Retina (tissue), 1 donor: ENCODE measurements around the gene FAM131C.
"Not testable (repeated sequence)": the region's sequence is repeated elsewhere in the genome, so short reads cannot be mapped to it uniquely, and the experiment has no call there.

Experiments
- DNase-seq: peaks from one replicate; pipeline ENCODE4 v3.0.0-alpha.2; 2016

FAM131C gene

DNA sequence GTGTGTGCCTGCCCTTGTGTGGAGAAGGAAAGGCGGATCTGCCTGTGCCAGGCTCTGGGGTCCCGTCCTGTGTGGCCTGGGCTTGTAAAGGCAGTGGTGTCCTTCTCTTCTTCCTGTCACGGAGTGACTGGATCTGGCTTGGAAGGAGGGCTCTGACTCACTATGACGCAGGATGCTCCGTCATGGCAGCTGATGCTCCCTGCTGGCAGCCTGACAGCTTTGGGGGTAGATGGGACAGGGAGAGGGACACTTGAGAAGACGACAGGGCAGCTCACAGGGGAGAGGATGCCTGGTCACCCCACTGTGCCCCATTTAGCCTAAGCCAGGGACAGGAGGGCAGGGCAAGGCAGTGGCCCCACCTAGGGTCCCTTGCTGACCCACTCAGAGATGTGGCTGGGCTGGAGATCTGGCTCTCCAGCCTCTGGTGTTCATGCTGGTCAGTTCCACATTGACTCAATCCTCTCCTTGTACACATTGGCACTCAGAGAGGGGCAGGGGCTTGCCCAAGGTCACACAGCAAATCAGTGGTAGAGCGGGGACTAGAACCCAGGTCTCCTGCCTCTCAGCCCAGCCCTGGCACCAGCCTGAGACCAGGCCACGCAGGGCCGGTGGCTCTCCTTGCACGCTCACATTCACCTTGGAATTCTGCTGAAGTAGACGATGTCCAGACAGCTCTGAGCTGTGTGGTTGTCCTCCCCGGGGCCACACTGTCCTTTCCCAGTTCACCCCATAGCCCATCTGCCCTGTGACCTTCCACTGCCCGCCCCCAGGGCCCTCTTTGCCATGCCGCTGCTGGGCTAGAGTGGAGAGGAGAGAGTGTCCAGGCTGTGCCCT lies 2.8 kb upstream of the FAM131C start:
- no peak for DNase-seq

GRCh38 chr1:16075337-16076030 lies 2.0 kb upstream of the FAM131C start:
- no peak for DNase-seq

DNA sequence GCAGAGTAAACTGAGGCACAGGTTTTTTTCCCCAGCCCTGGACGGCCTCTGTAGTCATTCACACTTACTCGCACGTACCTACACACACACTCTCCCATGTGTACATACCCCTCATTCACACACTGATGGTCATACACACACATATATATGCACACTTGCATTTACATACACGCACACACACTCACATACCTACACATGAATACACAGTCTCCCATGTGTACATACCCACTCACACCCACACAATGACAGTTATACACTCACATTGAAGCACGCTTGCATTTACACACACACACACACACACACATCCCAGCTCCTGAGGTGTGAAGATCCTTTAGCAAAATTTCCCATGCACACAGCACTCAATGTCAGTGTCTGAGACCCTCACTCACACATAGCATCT lies 766 bp upstream of the FAM131C start:
- DNase-seq, result no peak

DNA sequence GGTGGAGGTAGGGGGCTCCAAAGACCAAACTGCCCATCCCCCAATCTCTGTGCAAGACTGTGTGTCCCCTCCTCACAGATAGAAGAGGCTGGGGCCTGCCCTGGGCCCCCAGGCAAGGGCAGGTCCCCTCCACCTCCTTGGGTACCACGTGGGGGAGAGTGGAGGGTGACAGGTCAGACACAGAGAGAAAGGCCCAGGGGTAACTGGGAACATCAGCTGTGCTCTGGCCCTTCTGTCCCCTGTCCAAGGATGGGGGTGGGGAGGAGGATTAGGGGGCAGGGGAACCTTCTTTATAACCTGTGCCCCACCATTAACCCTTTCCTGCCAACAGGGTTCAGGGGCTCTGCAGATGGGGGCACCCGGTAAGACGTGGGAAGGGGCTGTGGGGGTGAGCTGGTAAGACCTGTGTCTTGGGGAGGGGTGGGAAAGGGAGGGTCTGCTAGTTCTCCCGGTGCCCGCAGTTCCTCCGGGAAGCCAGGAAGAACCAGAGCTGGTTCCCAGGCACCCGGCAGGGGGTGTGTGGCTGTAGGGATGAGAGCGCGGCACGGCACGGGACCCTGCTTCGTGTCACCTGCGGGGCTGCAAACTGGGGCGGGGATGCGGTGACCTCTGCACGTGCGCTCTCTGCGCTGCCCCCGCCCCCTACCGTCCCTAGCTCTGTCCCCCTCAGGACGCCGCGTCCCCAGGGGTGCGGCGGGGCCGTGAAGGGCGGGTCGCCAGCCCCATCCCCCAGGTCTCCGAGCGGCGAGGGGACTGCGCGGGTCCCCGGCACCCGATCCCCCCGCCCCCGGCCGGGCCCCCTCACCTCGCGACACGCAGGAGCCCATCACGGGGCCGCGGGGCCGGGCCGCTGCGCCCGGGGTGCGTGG lies 601 bp downstream of the FAM131C start:
- DNase-seq, result no peak

GRCh38 chr1:16072095-16072494 lies 1.4 kb downstream of the FAM131C start:
- DNase-seq, result no peak

DNA sequence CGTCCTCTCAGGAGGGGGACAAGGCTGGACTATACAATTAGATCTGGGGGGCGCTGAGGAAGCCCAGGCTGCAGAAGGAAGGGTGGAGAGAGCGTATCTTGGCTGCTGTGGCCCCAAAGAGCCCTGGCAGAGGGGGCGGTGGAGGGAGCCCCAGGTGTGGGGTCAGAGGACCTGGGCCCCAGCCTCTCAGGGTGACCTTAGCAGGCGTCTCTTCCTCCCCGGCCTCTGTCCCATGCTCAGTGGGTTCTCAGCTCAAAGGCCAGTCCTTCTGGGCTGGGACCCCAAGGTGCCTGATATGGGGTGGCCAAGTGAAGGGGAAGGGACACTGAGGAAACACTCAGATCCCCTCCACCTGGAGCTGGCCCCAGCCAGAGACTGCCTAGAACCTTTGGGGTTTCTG lies 1.8 kb downstream of the FAM131C start:
- DNase-seq, result no peak

DNA sequence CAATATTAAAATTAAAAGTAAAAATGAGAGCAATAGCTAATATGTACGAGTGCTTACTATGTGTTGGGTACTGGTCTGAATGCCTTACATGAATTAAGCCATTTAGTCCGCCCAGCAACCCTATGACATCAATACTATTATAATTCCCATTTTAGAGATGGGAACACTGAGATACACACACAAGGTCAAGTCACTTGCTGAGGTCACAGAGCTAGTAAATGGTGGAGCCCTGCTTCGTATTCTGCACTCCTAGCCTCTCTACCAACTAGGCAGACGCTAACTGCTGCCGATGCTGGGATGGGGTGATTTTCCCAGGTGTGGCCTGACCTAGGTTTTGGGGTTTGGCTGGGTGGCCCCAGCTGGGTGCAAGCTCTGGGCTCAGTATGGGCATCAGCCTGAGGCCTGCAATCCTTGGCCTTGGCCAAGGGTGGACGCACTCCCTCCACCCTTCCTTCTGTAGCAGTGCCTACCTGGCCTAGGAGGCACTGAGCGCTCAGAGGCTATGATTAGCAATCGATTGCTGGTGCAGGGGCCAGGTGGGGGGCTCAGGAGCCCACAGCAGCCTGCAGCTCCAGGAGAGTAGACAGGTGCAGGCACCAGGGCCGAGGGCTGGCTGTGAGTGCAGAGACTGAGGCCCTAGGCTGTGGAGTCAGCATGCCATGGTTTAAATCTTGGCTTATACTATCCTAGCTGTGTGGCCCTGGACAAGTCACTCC lies 2.7 kb downstream of the FAM131C start:
- no peak for DNase-seq

DNA sequence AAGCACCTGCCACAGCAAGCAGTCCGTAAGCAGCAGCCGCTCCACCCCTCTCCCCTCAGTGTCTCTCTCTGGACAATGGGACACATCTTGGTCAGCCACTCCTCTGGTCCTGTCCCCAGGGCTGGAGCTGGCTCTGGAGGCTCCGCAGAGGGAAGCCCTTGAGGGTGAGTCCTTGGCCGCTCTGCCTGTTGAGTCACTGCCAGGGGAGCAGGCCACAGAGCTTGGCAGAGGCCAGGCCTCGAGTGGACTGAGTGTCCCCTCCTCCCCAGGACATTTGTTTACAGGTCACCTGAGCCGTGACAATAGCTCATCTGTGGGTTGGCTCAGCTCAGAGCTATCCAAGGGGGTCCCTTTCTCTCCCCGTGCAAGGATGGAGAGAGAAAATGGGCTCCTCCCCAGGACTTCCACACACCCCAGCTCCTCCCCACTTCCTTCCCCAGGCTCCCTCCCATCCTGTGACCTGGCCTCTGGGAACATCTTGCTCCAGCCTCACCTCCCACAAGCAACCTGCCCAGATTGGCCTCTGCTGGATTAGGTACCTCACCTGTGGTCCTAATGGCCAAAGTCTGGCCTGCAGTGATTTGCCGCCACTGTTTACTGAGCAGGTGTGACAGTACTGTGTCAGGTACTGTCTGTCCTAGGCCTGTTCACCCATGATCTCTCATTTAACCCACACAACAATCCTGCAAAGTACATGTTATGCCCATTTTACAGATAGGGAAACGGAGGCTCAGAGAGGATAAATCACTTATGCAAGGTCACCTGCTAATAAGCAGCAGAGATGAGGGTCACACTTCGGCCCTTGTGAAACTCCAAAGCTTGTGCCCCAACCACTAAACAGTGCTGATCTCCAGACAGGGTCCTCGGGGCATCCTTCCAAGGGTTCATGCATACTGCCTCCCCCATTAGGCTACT lies 4.8 kb downstream of the FAM131C start:
- no peak for DNase-seq

- DNase-seq, result no peak
These were observed 5.5 kb downstream of the FAM131C start for GRCh38 chr1:16067933-16068332.

GRCh38 chr1:16067127-16067768 lies 6.2 kb downstream of the FAM131C start:
- no peak for DNase-seq

GRCh38 chr1:16066245-16066644 lies 7.2 kb downstream of the FAM131C start:
- no peak for DNase-seq

GRCh38 chr1:16065269-16065576 lies 8.2 kb downstream of the FAM131C start:
- DNase-seq, result no peak

DNA sequence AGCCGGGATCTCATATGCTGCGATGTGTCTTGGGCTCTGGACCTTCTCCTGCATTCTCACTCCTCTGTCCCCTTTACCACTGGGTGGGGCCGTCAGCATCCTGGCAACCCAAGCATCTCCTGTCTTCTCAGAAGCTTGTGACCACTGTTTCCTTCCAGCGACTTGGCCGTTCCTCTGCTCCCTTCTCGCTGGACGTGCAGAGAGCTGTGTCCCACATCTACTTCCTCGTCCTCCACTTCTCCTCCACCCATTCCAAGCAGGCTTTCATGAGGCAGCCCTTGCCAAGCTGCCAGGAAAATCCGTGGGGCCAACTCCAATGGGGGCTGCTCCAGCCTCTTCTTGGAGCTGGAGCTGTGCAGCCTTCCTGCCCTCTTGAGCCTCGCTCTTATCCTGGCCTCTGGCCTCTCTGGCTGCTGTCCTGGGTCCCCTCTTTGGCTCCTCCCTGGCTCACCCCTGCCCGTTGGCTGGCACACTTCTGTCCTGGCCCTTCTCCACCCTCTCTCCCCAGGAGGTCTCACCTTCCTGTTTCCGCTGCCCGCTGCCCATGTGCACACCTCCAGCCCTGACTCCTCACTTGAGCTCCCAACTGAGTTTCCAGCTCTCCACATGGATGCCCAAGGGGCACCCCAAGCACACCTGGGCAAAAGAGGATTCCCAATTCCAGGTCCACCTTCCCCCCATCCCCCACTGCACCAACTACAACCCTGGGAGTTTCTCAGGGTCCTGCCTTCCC lies 8.7 kb downstream of the FAM131C start:
- DNase-seq, result no peak

- DNase-seq, result no peak
These were observed 9.5 kb downstream of the FAM131C start for GRCh38 chr1:16063921-16064320.

- no peak for DNase-seq
These were observed 10.1 kb downstream of the FAM131C start for GRCh38 chr1:16063226-16063829.

- DNase-seq, result not testable (repeated sequence)
These were observed 10.8 kb downstream of the FAM131C start for GRCh38 chr1:16062687-16063075.

DNA sequence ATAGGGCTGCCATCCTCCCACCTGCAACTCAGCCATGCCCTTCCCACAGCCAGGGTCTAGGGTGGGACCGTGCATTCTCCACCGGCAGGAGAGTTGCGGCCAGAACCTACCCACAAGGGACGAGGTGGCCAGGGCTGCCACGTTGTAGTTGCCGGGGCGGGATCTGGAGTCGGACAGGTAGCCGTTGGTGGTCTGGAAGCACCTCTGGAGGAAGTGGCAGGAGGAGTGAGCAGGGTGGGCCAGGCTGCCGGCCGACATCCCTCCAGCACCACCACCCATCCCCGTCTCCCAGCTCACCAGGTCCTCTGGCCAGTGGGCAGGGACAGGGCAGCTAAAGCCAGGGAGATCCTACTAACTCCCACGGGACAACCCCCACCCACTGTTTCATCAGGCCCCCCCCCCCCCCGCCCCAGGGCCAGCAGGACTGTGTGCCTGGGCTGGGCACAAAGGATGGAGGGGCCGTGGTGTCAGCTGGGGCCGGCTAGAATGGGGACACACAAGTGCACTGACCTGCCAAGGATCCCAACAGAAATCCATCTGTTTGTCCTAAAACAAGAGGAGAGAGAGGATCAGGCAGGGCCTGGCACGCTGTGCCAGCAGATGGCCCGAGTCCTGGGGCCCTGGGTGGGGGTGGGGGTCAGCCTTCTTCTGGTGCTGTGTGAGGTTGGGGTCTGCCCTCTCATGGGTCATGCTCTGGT lies 11.3 kb downstream of the FAM131C start:
- DNase-seq, result not testable (repeated sequence)

DNA sequence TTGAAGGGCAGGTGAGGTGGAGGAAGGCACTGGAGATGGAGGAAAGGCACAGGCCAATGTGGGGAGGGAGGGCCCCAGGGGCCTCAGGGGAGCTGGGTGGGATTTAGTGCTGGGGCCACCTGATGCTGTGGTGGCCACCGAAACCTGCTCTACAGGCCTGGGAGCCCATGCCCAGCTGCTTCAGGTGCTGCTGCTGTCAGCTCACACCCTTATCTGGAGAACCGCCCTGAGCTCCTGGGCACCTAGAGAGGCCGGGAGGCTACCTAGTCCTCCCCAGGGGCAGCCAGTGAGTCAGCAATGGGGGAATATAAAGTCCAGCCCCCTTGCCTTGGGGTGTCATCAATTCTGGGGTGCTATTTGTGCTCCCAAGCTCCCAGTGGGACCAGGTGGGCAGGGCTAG lies 12.2 kb downstream of the FAM131C start:
- DNase-seq, result no peak

DNA sequence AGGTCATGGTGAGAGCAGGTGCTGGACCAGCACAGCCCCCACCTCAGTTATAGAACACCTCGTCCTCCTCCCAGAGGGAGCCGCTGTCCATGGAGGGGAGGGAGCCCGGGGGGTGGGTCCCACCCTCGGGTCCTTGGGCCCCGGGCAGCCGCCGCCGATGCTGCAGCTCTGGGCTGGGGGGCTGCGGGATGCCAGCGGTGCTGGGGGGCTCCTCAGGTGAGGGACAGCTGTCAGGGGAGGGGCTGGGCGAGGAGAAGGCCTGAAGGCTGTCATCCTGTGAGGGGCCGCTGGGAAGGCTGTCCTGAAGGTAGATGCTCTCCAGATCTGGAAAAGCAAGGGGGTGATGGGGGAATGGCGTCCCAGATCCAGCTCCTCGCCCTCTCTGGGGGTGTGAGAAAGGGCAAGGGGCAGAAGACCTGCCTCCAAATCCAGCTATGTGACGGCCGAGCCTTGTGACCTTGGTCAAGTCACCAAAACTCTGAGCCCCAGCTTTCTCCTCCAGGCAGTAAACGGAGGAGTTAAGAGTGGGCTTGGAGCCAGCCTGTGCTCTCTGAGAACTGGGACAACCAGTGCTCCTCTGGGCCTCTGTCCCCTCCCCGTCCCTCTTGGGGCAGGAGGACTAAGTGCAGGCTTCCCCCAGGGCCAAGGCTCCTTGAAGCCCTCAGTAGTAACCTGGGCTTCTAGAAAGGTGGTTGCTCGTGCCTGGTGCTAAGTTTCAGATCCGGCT lies 14.9 kb downstream of the FAM131C start:
- DNase-seq, result not testable (repeated sequence)
